Measurements from ENCODE around the gene SH3TC1.

The SH3TC1 gene

DNA sequence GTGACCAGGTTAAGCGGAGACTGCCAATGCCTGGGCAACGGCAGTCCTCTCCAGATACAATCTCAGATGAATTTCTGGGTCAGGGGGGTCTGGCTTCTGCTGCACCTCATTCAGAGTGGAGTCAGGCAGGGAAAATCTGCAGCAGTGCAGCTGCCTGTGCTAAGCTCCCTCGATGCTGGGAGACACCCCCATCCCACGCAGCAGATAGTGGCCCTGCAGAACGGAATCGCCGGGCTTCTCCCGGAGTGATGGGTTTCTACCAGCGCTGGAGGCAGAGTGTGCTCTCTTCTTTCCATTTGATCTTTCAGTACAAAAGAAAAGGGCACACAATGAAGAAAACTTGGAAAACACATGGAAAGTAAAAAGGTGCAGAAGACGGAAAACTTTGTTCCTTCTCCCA is 45.6 kb upstream of the SH3TC1 start:
- no peaks in the 10 kb centered on the region for H3K79me2 ChIP-seq (ENCODE audit: insufficient read depth, low read length)
- no peaks in the 10 kb centered on the region for H3K9me2 ChIP-seq (ENCODE audit: low read depth, low read length)
- no peak for TF ChIP-seq EZH2 (IDR thresholded peaks at IDR 0.05; ENCODE audit: borderline replicate concordance, low read length)
- TF ChIP-seq, protein P1, sequence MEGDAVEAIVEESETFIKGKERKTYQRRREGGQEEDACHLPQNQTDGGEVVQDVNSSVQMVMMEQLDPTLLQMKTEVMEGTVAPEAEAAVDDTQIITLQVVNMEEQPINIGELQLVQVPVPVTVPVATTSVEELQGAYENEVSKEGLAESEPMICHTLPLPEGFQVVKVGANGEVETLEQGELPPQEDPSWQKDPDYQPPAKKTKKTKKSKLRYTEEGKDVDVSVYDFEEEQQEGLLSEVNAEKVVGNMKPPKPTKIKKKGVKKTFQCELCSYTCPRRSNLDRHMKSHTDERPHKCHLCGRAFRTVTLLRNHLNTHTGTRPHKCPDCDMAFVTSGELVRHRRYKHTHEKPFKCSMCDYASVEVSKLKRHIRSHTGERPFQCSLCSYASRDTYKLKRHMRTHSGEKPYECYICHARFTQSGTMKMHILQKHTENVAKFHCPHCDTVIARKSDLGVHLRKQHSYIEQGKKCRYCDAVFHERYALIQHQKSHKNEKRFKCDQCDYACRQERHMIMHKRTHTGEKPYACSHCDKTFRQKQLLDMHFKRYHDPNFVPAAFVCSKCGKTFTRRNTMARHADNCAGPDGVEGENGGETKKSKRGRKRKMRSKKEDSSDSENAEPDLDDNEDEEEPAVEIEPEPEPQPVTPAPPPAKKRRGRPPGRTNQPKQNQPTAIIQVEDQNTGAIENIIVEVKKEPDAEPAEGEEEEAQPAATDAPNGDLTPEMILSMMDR (IDR thresholded peaks at IDR 0.05; ENCODE audit: low read length), result no peak
- no peak overlapping the region for H2AFZ ChIP-seq (ENCODE audit: low read length)
- H3K4me2 ChIP-seq (ENCODE audit: low read length), result no peak overlapping the region
- no peak overlapping the region for H3K4me3 ChIP-seq (ENCODE audit: low read depth, low read length, poor library complexity, severe bottlenecking)
- no peaks in the 10 kb centered on the region for H3K9me3 ChIP-seq (ENCODE audit: low read length)
- H3F3A ChIP-seq (ENCODE audit: insufficient read depth, low read length), result no peaks in the 10 kb centered on the region
- peaks cover 6% of the 10 kb centered on the region for H3K4me1 ChIP-seq (ENCODE audit: insufficient read depth, low read length, severe bottlenecking)
- H4K20me1 ChIP-seq (ENCODE audit: insufficient read depth, low read length), result no peaks in the 10 kb centered on the region
- no peaks in the 10 kb centered on the region for H3K27me3 ChIP-seq (ENCODE audit: insufficient read depth, low read length)
- no peak overlapping the region for H3K27ac ChIP-seq (ENCODE audit: low read depth, low read length, poor library complexity, severe bottlenecking)
- no peaks in the 10 kb centered on the region; the same call in 1 of the 2 replicates for H3K36me3 ChIP-seq (ENCODE audit: insufficient read depth, low read length)
- H3K9ac ChIP-seq (ENCODE audit: low read length), result no peak overlapping the region

DNA sequence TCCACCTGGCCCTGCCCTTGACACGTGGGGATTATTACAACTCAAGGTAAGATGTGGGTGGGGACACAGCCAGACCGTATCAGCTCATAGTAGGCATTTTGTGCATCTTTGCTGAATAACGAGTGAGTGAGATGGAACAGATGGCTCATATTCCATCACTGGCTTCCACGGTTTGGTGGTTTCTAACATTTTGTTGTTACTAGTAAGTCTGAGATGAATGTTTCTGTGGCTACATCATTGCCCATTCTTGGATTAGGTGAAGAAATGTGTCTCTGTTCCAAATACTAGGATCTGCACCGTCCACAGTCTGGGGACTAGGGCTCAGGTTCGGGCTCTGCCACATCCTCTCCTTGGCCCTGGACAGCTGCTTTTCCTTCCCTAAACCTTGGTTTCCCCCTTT is 44.0 kb upstream of the SH3TC1 start:
- Histone ChIP-seq H2AFZ (ENCODE audit: low read length) (no peak overlapping the region), H3K36me3 (ENCODE audit: insufficient read depth, low read length) (no peaks in the 10 kb centered on the region; the same call in 1 of the 2 replicates), H3K9me3 (ENCODE audit: low read length) (no peaks in the 10 kb centered on the region), H3F3A (ENCODE audit: insufficient read depth, low read length) (no peaks in the 10 kb centered on the region), H4K20me1 (ENCODE audit: insufficient read depth, low read length) (no peaks in the 10 kb centered on the region), H3K4me3 (ENCODE audit: low read depth, low read length, poor library complexity, severe bottlenecking) (no peak overlapping the region), H3K4me2 (ENCODE audit: low read length) (no peak overlapping the region), H3K79me2 (ENCODE audit: insufficient read depth, low read length) (no peaks in the 10 kb centered on the region), H3K9me2 (ENCODE audit: low read depth, low read length) (no peaks in the 10 kb centered on the region), H3K9ac (ENCODE audit: low read length) (no peak overlapping the region), H3K4me1 (ENCODE audit: insufficient read depth, low read length, severe bottlenecking) (peaks cover 13% of the 10 kb centered on the region), H3K27ac (ENCODE audit: low read depth, low read length, poor library complexity, severe bottlenecking) (no peak overlapping the region), H3K27me3 (ENCODE audit: insufficient read depth, low read length) (no peaks in the 10 kb centered on the region)
- TF ChIP-seq, protein P1 (IDR thresholded peaks at IDR 0.05; ENCODE audit: low read length), result no peak
- no peak for TF ChIP-seq EZH2 (IDR thresholded peaks at IDR 0.05; ENCODE audit: borderline replicate concordance, low read length)

GRCh38 chr4:8155660-8156421 is 43.2 kb upstream of the SH3TC1 start:
- Histone ChIP-seq H3K4me3 (ENCODE audit: low read depth, low read length, poor library complexity, severe bottlenecking) (no peak overlapping the region), H4K20me1 (ENCODE audit: insufficient read depth, low read length) (no peaks in the 10 kb centered on the region), H3K4me2 (ENCODE audit: low read length) (no peak overlapping the region), H3K79me2 (ENCODE audit: insufficient read depth, low read length) (no peaks in the 10 kb centered on the region), H3F3A (ENCODE audit: insufficient read depth, low read length) (no peaks in the 10 kb centered on the region), H3K9me2 (ENCODE audit: low read depth, low read length) (no peaks in the 10 kb centered on the region), H2AFZ (ENCODE audit: low read length) (no peak overlapping the region), H3K27me3 (ENCODE audit: insufficient read depth, low read length) (no peaks in the 10 kb centered on the region), H3K9ac (ENCODE audit: low read length) (no peak overlapping the region), H3K27ac (ENCODE audit: low read depth, low read length, poor library complexity, severe bottlenecking) (no peak overlapping the region), H3K9me3 (ENCODE audit: low read length) (no peaks in the 10 kb centered on the region), H3K36me3 (ENCODE audit: insufficient read depth, low read length) (no peaks in the 10 kb centered on the region; the same call in 1 of the 2 replicates), H3K4me1 (ENCODE audit: insufficient read depth, low read length, severe bottlenecking) (peaks cover 13% of the 10 kb centered on the region)
- TF ChIP-seq, protein P1 (IDR thresholded peaks at IDR 0.05; ENCODE audit: low read length), result no peak
- TF ChIP-seq EZH2 (IDR thresholded peaks at IDR 0.05; ENCODE audit: borderline replicate concordance, low read length), result no peak
